NCI-H2227 (cell line): ENCODE data around the gene DUSP12.

ENCODE experiments used
- DNase-seq: peaks from one replicate; lab custom pipeline; 2025; ENCODE audit not compliant: unreplicated experiment; lab: John Stamatoyannopoulos, UW

Gene DUSP12

DNA sequence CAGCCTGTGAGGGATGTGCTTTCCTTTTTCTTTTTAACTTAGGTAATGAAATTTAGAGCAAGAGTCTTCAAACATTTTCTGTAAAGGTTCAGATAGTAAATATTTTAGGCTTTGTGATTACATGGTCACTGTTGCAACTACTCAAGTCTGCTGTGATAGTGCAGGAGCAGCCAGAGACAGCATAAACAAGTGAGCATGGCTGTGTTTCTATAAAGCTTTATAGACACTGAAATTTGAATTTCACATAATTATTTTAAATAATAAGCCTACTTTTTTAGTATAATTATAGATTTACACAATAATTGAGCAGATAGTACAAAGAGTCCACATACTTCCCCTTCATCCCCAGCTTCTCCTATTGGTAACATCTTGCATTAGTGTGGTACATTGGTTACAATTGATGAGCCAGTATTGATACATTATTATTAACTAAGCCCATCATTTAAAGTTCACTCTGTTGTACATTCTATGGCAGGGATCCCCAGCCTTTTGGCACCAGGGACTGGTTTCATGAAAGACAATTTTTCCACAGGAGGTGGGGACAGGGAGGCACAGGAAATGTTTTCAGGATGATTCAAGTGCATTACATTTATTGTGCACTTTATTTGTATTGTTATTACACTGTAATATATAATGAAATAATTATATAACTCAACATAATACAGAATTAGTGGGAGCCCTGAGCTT, 19.5 kb downstream of the DUSP12 start:
- DNase-seq = no peak

DNA sequence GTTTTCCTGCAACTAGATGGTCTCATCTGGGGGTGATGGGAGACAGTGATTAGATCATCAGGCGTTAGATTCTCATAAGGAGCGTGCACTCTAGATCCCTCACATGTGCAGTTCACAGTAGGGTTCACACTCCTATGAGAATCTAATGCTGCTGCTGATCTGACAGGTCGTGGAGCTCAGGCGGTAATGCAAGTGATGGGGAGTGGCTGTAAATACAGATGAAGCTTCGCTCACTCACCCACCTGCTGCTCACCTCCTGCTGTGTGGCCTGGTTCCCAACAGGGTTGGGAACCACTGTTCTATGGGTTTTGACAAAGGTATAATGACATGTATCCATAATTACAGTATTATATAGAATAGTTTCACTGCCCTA, 20.1 kb downstream of the DUSP12 start:
- DNase-seq = peak; percentile 19

- no peak for DNase-seq
These were observed 20.7 kb downstream of the DUSP12 start for GRCh38 chr1:161770250-161770649.

DNA sequence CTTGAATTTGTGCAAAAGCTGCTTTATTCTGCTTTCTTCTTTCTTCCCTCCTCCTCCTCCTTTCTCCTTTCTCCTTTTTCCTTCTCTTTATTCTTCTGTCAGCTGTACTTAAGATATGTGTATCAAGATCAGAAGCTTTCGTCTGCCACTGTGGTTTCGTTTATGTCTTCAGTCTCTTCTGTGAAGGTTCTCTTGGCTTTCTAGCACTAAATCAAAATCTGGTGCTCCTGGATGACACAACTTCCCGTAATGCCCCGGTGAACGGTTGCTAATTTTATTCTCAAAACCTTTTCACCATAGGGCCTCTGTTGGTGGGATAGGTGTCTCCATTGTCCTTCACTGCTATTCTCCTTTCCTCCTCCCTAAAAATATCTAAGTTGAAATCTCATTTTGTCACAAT, 21.6 kb downstream of the DUSP12 start:
- no peak for DNase-seq

DNA sequence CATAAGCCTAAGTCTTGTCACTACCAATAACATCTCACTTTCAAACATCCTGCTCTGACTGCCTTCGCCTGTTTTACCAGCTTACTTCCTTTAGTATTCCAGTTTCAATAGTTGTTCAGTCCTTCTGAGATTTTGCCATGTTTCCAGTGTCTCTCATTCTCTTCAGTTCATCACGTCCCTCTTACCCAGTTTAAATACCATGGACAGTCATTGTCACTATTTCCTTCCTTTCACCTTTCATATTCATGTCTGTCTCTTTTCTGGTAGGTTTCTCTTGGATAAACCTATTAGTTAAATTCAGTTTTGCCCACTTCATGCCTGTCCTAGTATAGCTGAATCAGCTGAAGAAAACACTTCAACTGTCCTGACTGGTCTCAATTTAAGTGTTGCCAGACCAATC, 22.4 kb downstream of the DUSP12 start:
- DNase-seq = no peak

GRCh38 chr1:161772397-161772796, 22.8 kb downstream of the DUSP12 start:
- no peak for DNase-seq

GRCh38 chr1:161773791-161774190, 24.2 kb downstream of the DUSP12 start:
- DNase-seq = no peak

- DNase-seq = no peak
These were observed 27.7 kb downstream of the DUSP12 start for GRCh38 chr1:161777261-161777660.

GRCh38 chr1:161778522-161778921, 28.9 kb downstream of the DUSP12 start:
- no peak for DNase-seq

DNA sequence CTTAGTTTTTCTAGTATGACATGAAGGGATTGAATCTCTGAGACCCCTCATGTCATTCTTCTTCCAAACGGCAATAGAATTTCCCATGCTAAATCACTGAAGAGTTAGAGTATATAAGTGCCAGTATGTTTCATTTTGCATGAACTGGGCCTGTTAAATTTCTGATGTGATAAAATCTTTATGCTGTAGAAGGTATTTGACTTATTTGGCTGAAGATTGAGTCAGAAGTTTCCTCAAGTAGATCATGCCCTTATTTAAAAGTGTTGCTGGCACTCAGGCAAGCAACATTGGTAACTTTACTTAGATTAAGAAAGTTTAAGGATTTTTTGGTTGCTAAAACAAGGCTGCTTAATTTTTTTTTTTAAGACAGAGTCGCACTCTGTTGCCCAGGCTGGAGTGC, 29.8 kb downstream of the DUSP12 start:
- no peak for DNase-seq

- DNase-seq = no peak
These were observed 32.4 kb downstream of the DUSP12 start for GRCh38 chr1:161781995-161782394.

DNA sequence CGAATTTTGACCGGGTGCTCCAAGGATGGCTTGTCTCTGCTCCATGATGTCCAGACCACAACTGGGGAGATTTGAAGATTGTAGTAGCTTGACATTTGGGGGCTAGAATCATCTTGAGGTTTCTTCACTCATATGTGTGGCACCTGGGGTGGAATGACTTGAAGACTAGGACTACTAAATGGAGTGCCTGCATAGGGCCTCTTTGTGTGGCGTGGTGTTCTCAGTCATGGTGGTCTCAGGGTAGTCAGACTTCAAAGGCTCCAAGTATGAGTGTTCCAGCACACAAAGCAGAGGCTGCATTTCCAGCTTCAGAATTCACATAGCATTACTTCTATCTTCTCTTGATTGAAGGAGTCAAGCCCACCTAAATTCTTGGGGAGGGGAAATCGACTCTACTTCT, 33.3 kb downstream of the DUSP12 start:
- no peak for DNase-seq

DNA sequence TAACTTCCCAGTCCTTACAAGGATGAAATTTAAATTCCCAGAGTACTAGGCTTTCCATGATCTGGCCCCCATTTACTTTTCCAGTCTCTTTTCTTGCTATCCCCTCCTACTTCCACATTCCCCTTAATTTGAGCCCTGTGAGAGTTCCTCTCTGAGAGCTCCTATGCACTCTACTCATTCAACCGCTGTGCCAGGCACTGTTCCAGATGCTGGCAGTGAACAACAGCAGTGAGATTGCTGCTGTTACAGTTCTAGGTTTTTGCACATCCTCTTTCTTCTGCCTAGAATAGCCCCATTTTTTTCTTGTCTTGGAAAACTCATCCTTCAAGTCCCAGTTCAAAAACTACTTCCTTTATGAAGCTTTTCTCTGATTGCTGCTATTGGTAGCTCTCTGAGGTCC, 35.4 kb downstream of the DUSP12 start:
- DNase-seq = no peak

DNA sequence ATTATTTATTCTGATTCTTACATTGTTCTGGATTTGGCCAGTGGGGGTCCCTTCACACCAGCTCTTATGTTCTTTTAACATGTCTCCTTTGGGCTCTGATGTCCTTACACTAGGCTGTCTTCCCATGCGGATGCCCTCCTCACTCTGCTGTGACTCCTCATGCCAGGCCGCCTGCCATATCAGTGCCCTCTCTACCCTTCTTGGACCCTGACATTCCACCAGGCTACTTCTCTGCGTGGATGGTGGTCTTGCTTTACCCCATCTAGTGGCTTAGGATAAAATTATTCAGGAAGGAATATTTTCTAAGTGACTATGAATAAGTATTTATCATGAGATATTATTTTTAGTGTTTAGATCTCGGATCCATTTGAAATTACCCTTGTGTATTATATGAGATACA, 37.8 kb downstream of the DUSP12 start:
- DNase-seq = no peak

DNA sequence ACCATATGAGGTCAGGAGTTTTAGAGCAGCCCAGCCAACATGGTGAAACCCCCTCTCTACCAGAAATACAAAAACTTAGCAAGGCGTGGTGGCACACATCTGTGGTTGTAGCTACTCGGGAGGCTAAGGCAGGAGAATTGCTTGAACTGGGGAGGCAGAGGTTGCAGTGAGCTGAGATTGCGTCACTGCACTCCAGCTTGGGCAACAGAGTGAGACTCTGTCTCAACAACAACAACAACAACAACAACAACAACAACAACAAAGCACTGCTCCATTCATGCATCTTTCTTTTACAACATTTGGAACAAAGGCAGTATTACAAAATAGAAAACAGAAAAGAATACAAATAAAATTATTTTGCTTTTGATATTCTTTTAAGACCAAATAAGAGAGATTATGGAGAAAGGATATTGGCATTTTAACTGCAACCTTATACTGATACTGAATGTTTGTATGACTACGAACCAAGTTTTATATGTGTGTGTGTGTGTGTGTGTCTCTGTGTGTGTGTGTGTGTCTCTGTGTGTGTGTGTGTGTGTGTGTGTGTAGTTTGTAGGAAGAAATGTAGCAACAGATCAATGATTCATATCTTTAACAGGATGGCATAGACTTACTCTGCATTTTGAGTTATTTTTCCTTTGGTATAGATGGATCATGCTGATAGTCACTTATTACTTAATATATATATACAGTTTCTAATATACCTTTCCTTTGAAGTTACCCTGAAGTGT, 41.2 kb downstream of the DUSP12 start:
- no peak for DNase-seq

- DNase-seq = no peak
These were observed 42.5 kb downstream of the DUSP12 start for GRCh38 chr1:161791904-161792655.

- DNase-seq = peak; percentile 79
These were observed 43.2 kb downstream of the DUSP12 start for GRCh38 chr1:161792740-161793139.

DNA sequence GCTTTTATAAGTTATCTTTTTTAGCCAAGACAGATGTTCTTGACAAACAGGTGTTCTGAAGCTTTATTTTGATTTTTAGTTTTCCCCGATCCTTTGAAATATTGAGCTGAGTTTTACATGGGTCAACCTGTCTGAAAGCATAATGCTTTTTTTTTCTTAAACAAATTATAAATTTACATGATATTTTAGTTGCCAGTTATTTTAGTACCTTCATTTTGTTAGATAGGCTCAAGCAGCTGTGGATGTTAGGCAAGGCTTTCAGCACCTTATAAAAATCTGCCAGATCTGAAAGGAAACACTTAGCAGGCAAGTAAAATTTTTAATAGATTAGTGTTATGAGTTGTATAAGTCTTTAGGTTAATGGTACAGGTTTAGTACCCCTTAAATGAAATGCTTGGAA, 50.2 kb downstream of the DUSP12 start:
- no peak for DNase-seq

DNA sequence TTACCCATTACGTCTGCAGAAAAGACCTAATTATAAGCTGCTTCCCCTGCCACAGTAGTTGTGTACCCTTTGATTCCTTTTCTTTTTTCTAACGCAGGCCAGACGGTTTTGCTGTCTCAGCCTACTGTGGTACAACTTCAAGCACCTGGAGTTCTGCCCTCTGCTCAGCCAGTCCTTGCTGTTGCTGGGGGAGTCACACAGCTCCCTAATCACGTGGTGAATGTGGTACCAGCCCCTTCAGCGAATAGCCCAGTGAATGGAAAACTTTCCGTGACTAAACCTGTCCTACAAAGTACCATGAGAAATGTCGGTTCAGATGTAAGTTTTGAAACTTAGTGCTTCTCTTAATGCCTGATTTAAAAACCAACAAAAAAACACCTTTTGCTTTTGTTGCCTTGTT, 52.4 kb downstream of the DUSP12 start:
- DNase-seq = no peak

GRCh38 chr1:161803181-161803580, 53.6 kb downstream of the DUSP12 start:
- DNase-seq = no peak

DNA sequence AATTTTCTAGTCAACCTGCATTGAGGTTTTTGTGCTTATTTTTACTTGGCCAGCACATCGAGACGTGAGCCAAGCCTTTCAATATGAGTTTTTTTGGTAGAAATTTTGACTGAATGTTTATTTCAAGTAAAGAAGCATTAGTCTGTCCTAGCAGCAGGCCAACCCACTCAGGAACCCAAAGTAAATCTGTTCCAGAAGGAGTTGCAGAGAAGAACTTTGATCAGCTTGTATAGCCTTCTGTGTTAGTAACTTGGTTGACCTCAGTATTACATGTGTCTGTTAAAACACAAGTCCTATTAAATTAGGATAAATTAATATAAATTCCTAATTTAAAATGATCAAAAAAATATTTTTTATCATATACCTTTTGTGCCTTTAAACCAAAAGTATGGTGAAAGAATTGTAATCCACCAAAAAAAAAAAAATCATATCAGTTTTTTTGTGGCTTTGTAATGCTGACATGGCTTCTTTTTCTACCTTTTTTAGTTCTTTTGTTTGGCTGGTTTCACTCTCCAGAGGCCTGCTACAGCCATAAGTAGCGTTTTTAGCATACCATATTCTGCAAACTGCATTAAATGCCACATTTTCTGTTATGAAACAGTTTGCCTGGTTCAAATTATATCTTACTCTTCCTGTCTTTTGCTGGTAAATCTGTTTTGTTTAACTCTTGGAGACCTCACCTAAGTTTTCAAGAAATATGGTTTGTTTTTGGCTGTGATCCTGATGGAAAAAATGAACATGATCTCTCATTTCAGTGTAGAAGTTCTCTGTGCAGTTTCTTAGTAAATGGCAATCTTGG, 56.0 kb downstream of the DUSP12 start:
- DNase-seq = no peak
